ENCODE data around the gene TADA3.
A peak's percentile ranks its signal among the peaks of the same experiment; 100 is the strongest.

Gene TADA3

GRCh38 chr3:9809615-9810432, 17.6 kb upstream of the TADA3 start, which contains the start of gene TTLL3:
Gene TTLL3, plus strand, starts transcription at chr3:9810262. Its CDS starts 400 bp downstream, at chr3:9810662.
- peak; percentile 56 to 59 for DNase-seq

- DNase-seq = peak in 1 of 2 experiments; percentile 35
Measured at GRCh38 chr3:9809239-9809614, 17.0 kb upstream of the TADA3 start.

DNA sequence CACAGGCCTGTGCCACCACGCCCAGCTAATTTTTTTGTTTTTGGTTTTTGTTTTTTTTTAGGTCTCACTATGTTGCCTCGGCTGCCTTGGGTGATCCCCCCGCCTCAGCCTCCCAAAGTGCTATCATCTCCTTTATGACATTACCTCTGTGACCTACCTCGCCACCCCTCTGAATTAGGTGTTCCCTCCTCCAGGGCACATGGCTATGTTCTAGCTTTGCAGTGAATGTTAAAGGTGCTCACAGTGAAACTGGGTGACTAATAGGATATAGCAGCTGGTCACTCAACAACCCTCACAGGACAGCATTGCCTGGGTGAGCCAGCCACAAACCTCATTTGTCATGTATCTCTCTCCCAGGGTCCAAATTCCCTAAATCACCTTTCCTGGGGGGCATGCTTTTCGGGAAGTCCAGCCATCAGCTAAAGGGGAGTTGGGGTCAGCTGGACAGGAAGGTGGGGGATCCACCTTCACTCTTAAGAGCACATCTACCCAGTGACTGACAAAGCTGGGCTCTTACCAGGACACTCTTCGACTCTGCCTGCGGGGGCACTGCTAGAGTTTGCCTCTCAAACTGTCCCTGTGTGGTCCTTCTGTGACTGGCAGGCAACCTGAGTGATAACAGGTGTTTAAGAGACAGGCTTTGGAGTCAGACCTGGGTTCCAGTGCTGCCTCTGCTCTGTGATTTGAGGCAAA, 16.2 kb upstream of the TADA3 start:
- DNase-seq = peak; percentile 43 to 57

DNA sequence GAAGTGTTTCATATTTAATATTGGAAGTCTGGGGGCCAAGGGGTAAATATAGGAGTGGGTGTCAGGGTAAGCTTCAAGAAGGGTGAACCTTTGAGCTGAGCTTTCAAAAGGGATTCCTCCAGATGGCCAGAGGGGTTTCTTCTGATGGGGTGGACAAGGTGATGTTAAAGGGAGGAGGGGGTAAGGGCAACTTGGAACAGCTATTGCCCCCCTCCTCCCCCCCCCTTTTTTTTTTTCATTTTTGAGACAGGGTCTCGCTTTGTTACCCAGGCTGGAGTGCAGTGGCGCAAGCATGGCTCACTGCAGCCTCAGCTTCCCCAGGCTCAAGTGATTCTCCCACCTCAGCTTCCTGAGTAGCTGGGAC, 15.7 kb upstream of the TADA3 start:
- DNase-seq = no peak

DNA sequence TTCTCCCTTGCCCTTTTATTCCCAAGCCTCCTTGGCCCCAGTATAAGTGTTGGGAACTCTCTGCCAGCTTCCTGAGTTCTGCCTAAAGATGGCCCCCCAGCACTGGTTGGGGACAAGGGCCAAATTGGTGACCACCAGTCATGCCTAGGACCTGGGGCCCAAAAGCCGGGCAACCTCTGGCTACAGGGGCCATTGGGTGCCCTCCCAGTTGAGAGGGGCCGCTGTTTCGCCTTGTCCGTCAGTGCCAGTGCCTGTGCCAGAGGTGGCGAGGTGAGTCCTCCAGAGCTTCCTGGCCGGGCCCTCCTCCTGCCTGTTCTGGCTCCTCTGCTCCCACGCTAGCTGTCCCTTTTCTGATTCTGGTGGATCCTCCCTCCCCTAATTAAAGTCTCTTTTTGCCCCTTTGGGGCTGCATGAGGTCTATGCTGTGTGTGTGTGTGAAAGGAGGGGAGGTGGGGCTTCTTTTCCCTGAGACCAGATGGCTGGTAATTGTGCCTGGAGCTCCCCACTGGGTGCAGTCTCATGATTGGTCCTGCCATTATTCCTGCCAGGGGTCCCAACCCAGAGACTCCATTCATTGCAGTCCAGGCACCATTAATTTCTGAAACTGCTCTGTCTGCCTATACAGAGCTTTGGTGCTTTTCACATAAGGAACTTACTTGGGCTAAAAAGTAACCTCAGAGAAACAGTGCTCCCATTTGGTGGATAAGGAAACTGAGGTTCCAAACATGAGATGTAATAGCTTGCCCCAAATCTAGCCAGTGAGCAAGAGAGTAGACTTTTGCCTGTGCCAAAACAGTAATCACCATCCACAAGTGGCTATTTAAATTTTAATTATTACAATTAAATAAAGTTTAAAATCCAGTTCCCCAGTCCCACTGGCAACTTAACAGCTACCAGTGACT, 14.7 kb upstream of the TADA3 start:
- DNase-seq = no peak

DNA sequence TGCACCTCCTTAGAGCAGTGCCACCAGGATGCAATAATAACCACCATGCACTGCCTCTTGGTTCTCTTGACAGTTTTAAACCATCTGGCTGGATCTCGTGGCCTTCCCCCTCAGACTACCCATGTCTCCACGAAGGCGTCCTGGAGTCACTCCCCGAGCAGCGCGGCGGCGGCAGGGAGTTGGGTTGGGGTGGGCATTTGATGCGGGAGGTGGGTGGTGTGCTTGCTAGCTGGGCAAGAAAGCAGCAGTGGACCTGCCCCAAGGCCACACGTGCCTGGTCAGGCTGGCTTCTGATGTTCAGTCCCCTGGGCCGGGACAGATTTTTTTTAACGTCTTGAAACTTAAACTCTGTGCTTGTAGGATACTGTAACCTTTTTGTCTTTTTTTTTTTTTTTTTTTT, 13.9 kb upstream of the TADA3 start:
- DNase-seq = no peak

- no peak for DNase-seq
Measured at GRCh38 chr3:9804996-9805395, 12.7 kb upstream of the TADA3 start.

DNA sequence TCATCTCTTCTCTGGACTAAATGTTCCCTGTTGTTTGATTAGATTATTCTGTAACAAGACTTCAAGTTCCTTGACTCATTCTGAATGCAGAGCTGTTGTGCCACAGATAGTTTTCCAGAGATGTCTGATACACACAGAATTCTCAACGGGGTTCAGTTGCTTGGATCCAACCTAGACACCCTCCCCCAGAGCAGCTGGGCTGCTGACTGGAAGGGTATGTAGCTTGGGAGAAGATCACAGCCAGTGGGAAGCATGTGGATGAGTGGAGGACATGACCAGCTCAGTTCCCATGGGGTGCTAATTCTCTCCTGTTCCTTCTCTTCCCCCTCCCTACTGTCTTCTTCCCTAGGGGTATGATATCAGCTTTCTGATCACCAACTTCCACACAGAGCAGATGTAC, 11.2 kb upstream of the TADA3 start:
- DNase-seq = no peak

DNA sequence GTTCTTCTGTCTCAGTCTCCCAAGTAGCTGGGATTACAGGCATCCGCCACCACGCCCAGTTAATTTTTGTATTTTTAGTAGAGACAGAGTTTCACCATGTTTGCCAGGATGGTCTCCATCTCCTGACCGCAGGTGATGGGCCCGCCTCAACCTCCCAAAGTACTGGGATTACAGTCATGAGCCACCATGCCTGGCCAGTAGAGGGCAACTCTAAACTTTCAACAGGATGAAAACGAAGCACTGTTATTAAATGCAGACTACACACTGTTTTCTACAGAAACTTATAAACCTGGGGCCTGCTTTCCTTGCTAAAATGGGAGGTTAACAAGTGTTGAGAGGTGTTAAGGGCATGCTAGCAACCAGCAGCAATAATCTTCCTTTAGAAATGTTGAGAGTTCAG, 8.3 kb upstream of the TADA3 start:
- no peak for DNase-seq

GRCh38 chr3:9797196-9797945, 5.1 kb upstream of the TADA3 start:
- DNase-seq = no peak

GRCh38 chr3:9795207-9795606, 2.9 kb upstream of the TADA3 start:
- no peak for DNase-seq

GRCh38 chr3:9794400-9794799, 2.1 kb upstream of the TADA3 start:
- DNase-seq = no peak

GRCh38 chr3:9793161-9793781, 998 bp upstream of the TADA3 start:
- peak in 1 of 2 experiments; percentile 35 for DNase-seq

DNA sequence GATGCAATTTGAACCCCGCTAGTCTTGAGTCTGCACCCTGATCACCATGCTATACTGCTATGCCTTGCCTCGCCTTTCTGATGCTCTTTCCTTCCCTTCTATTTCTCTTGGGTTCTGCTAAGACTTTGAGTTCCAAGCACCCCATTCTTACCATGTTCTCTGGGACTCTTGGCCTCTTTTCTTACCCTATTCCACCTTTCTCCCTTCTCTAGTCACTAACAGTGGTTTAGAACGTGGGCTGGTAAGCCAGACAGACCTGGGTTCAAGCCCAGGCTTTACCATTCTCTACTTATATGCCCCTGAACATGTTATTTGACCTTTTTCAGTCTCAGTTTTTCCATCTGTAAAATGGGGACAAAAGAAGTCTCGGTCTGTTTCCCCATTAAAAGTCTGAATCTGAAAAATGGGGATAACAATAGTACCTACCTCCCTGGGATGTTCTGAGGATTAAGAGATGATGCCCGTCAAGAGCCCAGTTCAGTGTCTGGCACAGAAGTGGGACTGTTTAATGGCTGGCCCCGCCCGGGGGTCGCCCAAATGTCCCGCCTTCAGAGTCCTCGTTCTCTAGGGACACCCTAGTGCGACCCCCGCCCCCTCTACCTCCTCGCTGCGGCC, 376 bp downstream of the TADA3 start:
- no peak for DNase-seq

DNA sequence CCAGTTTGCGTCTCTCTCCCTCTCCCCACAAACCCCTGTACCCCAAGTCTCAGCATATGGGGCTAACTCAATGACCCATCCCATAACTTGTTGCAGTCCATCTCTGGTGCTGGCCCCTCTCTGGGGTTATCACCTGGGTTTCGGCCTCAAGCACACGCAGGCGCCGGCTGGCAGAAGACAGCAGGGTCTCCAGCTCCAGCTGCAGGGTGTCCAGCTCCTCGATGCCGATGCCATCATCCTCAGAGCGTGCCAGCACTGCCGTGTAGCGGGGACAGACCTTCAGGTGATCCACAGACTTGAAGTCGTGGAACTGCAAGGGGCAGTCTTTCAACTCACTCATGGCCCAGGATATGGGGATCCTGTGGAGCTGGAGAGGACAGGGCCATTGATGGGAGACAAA, 1.1 kb downstream of the TADA3 start:
- no peak for DNase-seq

DNA sequence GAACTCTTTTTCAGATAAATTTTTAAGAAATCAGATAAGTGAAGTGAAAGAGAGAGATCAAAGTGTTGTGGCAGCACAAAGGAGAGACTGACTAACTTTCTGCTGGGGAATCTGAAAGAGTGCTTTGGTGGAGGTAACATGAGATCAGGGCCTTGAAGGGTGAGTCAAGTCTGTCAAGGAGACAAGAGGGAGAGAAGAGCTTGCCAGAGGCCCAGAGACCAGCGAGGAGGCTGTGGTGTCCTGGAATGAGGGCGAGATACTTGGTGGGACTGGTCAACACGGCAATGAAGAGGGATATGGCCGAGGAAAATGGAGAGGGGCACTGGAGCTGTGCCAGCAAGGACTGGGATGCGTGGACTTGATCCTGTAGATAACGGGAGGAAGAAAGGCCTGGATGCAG, 4.6 kb downstream of the TADA3 start:
- peak in 1 of 2 experiments; percentile 46 for DNase-seq

DNA sequence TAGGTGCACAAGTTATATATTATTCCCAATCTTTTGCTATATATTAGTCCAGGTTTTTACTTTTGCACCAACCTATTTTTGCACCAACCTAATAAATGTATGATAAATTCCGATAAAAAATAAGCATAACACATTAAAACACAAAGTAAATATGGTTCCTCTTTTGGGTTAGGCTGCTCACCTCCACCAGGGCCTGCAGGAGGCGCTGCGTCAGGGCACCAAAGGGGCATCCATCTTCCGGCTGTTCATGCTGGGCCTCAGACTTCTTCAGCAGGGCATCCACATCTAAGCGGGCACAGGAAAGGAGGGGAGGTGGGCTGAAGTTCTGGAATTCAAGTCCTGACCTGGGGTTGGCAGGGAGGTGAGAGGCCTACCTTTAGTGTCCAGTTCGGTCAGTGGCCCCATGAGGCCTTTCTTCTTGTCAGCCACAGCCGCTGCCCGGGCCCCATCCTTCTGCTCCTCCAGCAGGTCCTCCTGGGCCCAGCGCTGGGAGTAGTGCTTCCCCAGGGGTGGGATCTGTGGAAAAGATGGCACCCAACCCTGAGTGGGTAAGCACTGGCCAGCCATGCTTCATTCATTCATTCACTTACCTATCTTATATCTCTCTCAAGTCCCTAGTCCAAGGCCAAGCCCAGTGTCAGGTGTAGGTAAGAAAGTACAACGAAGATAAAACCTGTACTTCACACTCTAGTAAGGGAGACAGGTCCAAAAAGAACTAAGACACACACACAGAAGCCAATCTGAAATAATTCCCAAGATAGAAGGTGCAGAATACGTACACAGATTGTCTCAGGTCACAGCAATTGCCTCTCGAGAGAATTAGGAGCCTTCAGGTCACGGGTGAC, 5.2 kb downstream of the TADA3 start:
- peak in 1 of 2 experiments; percentile 26 for DNase-seq

DNA sequence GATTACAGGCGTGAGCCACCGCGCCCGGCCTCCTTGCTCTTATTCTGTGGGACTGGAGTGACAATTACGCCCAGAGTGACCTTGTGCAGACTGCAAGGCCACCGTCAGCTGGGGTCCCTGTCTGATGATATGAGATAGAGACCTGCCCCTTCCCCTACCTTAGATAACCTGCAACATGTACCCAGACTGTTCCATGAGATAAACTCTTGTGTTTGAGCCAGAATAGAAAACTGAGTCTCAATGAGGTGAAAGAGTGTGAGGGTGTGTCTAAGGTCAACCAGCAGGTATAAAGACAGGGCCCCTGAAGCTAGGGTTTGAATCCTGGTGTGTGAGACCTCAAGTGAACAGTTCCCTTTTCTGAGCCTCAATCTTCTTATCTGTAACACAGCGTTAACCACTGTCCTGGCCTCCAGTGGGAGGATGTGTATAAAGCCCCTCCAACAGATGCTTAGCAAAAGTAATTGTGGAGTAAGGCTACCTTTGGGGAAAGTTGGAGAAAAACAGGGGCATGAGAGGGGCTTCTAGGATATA, 6.0 kb downstream of the TADA3 start:
- DNase-seq = no peak

DNA sequence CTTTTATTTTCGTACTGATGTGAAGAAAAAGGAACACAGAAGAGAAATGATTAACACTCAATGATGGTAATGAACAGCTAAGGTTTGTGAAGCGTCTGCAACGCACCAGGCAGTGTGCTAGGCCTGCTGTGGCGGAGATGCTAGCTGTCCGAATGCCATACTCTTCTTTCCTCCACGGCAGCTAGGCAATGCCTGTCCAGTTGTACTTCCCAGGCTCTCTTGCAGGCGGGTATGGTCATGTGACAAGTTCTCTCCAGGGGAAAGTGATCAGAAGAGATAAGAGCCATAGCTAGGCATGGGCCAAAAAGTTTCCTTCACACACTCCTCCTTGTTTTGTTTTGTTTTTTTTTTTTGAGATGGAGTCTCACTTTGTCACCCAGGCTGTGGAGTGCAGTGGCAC, 6.7 kb downstream of the TADA3 start:
- DNase-seq = no peak

GRCh38 chr3:9784965-9785364, 7.3 kb downstream of the TADA3 start:
- DNase-seq = no peak
